T follicular helper cell (primary cell): ENCODE results near the gene FRRS1L.

ENCODE experiments used
- DNase-seq: peaks from one replicate; pipeline ENCODE4 v3.0.0-alpha.2; 2020; ENCODE audit warnings: low read depth

FRRS1L gene

GRCh38 chr9:109176386-109176785 is 9.3 kb upstream of the FRRS1L start:
- DNase-seq, result no peak

- DNase-seq, result no peak
Measured at GRCh38 chr9:109172935-109173334, 5.9 kb upstream of the FRRS1L start.

GRCh38 chr9:109171926-109172325 is 4.9 kb upstream of the FRRS1L start:
- no peak for DNase-seq

- DNase-seq, result no peak
Measured at GRCh38 chr9:109168170-109168569, 1.1 kb upstream of the FRRS1L start.

- DNase-seq, result no peak
Measured at GRCh38 chr9:109167716-109168115, 667 bp upstream of the FRRS1L start.

GRCh38 chr9:109166171-109166770 is 778 bp downstream of the FRRS1L start:
- no peak for DNase-seq

- no peak for DNase-seq
Measured at GRCh38 chr9:109164042-109164441, 3.0 kb downstream of the FRRS1L start.

GRCh38 chr9:109163194-109163593 is 3.9 kb downstream of the FRRS1L start:
- DNase-seq, result no peak

- DNase-seq, result no peak
Measured at GRCh38 chr9:109162677-109163076, 4.4 kb downstream of the FRRS1L start.

GRCh38 chr9:109161471-109161870 is 5.6 kb downstream of the FRRS1L start:
- no peak for DNase-seq

- no peak for DNase-seq
Measured at GRCh38 chr9:109159583-109159982, 7.5 kb downstream of the FRRS1L start.

GRCh38 chr9:109158651-109159050 is 8.4 kb downstream of the FRRS1L start:
- DNase-seq, result no peak

GRCh38 chr9:109156708-109157107 is 10.3 kb downstream of the FRRS1L start:
- DNase-seq, result no peak

- DNase-seq, result no peak
Measured at GRCh38 chr9:109150925-109151545, 16.0 kb downstream of the FRRS1L start.

GRCh38 chr9:109149722-109150121 is 17.3 kb downstream of the FRRS1L start:
- no peak for DNase-seq

- no peak for DNase-seq
Measured at GRCh38 chr9:109149089-109149488, 18.0 kb downstream of the FRRS1L start.

- DNase-seq, result no peak
Measured at GRCh38 chr9:109145051-109145450, 22.0 kb downstream of the FRRS1L start.

GRCh38 chr9:109143881-109144562 is 23.0 kb downstream of the FRRS1L start:
- no peak for DNase-seq

GRCh38 chr9:109141375-109141774 is 25.7 kb downstream of the FRRS1L start:
- no peak for DNase-seq

GRCh38 chr9:109139851-109140250 is 27.2 kb downstream of the FRRS1L start:
- DNase-seq, result no peak

- no peak for DNase-seq
Measured at GRCh38 chr9:109138421-109138820, 28.6 kb downstream of the FRRS1L start.

GRCh38 chr9:109134167-109134578 is 32.9 kb downstream of the FRRS1L start:
- DNase-seq, result no peak

- no peak for DNase-seq
Measured at GRCh38 chr9:109133533-109133932, 33.5 kb downstream of the FRRS1L start.
